Measurements from ENCODE around the gene LBH.

DNA sequence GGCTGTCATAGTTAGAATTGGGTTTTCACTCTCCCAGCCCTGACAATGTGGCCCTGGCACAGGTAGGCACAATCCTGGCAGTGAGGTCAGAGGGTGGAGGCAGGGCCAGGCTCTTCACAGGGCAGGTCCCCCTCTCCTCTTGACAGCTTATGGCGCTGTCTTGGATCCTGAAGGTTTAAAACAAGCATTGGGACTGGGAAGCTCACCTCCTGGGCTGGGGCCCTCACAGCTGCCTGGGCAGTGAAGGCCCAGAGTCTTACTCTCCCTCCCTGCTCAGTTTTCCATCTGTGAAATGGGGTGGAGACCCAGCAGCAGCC is 23.3 kb downstream of the LBH start:
- TF ChIP-seq CTCF (IDR thresholded peaks at IDR 0.05; ENCODE audit: poor library complexity) (no peak), EZH2 (IDR thresholded peaks at IDR 0.05; ENCODE audit: borderline replicate concordance) (no peak)
